HG03175 (cell line): Measurements from ENCODE around the gene SCG3.

Source experiments
- ATAC-seq: cut with Tn5 transposase; IDR thresholded peaks from one replicate; pipeline ENCODE4 v1.9.1; 2021; ENCODE audit warnings: mild to moderate bottlenecking, moderate library complexity; ENCODE audit not compliant: unreplicated experiment

Gene SCG3

DNA sequence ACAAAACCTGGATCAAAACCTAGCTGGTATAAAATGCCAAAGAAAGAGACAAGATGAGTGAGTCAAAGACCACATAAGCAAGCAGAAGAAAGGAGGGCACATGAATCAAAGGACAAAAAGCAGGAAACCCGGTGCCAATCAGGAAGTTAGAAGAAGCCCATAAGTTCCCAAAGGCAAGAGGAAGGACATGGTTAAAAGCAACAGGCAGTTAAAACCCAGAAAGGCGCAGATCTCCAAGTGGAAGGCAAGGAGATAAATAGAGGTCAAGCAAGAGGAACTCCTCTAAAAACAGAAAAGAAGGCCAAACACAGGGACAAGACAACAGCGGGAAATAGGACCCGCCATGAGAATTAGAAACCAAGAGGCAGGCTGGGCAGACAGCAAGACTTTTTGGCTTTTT, 74.5 kb downstream of the SCG3 start:
- no peak for ATAC-seq

- no peak for ATAC-seq
Measured at GRCh38 chr15:51756482-51756881, 75.2 kb downstream of the SCG3 start.

GRCh38 chr15:51757450-51757849, 76.1 kb downstream of the SCG3 start:
- ATAC-seq, result no peak

DNA sequence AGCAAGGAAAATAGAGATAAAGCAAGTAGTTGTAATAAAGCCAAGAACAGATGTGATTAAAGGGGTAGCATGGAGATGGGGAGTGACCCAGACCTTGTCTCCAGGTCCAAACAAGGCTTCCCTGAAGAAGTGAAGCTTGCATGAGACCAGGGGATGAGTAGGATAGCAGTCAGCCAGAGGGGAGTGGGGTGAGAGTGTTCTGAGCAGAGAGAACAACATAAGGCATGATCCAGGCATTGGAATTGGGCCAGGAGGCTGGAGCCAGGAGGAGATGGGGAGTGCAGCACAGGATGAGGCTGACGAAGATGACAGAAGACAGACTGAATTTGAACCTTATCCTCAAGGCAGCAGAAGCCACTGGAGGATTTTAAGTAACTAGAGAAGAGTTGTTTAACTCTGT, 77.3 kb downstream of the SCG3 start:
- ATAC-seq, result no peak

- no peak for ATAC-seq
Measured at GRCh38 chr15:51759557-51760070, 78.3 kb downstream of the SCG3 start.

- no peak for ATAC-seq
Measured at GRCh38 chr15:51760805-51761204, 79.5 kb downstream of the SCG3 start.

DNA sequence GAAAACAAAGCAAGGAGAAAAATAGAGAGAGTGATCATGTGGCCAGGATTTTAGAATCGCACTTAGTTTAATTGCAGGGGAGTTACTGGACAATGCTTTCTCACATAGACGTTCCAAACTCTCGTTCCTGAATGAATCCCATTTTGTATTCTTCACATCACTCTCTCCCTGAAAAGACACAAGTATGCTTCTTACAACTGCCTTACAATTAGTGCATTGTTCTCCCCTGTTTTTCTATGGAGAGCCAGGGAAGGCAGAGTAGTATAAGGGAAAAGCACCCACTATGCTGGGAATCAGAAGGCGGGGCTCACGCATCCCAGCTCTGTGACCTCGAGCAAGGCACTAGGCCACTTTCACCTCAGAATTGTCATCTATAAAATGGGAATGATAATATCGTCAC, 84.4 kb downstream of the SCG3 start:
- ATAC-seq, result no peak

DNA sequence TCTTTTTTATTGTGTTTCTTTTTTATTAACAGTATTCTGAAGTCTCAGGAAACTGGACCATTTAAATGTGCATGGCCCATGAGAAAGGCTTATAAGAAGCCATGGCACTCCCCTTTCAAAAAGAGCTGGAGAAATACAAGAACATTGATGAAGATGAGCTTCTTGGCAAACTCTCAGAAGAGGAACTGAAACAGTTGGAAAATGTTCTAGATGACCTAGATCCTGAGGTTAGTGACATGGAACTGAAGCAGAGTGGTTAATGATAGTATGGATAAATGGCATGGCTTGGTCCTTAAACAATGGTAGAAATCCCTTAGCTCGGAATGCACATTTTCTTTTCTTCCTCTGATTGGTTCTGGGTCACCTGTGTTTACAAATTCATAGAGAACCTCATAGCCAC, 85.0 kb downstream of the SCG3 start:
- no peak for ATAC-seq

- no peak for ATAC-seq
Measured at GRCh38 chr15:51768018-51768417, 86.7 kb downstream of the SCG3 start.
